Measurements from ENCODE around the gene COL4A6.

DNA sequence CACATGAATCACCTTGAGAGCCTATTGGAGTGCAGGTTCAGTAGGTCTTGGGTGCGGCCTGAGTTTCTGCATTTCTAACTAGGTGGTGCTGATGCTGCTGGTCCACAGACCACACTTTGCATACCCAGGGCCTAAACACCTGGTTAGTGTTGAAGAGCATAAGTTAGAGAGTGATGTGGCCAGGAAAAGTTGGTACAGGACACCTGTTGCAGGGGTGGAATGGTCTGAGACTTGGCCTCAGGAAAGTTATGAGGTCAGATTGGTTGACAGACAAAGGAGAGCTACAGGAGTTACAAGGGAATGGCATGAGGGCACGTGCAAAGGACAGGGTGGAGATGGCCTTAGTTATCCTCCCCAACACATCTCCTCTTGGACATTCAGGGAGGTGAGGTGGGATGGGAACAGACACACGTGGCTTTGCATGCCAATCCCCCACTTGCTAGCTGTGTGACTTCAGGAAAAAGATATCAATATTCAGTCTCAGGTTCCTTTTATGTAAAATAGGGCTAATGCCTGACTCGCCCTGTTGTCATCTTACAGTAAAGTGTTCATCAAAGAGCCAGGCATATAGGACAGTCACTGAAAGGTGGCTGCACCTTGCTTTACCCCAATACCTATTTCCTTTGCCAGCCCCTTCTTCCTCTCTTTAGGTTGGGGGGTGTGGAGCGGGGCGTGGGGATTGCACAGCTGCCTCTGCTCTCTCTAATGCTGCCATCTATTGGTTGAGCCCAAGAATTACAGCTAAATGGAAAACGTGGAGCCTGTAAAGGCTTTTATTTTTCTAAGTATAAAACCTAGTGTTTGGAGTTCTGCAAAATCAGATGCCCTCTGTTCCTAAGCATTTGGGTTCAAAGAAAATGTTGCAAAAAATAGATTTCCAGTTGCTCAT is 299.2 kb downstream of the COL4A6 start:
- TF ChIP-seq, protein P1, sequence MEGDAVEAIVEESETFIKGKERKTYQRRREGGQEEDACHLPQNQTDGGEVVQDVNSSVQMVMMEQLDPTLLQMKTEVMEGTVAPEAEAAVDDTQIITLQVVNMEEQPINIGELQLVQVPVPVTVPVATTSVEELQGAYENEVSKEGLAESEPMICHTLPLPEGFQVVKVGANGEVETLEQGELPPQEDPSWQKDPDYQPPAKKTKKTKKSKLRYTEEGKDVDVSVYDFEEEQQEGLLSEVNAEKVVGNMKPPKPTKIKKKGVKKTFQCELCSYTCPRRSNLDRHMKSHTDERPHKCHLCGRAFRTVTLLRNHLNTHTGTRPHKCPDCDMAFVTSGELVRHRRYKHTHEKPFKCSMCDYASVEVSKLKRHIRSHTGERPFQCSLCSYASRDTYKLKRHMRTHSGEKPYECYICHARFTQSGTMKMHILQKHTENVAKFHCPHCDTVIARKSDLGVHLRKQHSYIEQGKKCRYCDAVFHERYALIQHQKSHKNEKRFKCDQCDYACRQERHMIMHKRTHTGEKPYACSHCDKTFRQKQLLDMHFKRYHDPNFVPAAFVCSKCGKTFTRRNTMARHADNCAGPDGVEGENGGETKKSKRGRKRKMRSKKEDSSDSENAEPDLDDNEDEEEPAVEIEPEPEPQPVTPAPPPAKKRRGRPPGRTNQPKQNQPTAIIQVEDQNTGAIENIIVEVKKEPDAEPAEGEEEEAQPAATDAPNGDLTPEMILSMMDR (IDR thresholded peaks at IDR 0.05; ENCODE audit: insufficient read depth, low read length, poor library complexity, severe bottlenecking), result peak; percentile 27
- TF ChIP-seq EZH2phosphoT487 (conservative IDR thresholded peaks at IDR 0.05; ENCODE audit: low read length), result no peak
